GM21526 (cell line): ENCODE data around the gene RAE1.
"Not testable (repeated sequence)": the region's sequence is repeated elsewhere in the genome, so short reads cannot be mapped to it uniquely, and the experiment has no call there.

Experiments used
- ATAC-seq: cut with Tn5 transposase; IDR thresholded peaks from one replicate; pipeline ENCODE4 v1.9.1; 2021; ENCODE audit warnings: moderate library complexity; ENCODE audit not compliant: unreplicated experiment, low FRiP score

RAE1 gene

GRCh38 chr20:57325632-57326356 lies 25.3 kb upstream of the RAE1 start:
- no peak for ATAC-seq

- no peak for ATAC-seq
These were observed 24.2 kb upstream of the RAE1 start for GRCh38 chr20:57326667-57327455.

DNA sequence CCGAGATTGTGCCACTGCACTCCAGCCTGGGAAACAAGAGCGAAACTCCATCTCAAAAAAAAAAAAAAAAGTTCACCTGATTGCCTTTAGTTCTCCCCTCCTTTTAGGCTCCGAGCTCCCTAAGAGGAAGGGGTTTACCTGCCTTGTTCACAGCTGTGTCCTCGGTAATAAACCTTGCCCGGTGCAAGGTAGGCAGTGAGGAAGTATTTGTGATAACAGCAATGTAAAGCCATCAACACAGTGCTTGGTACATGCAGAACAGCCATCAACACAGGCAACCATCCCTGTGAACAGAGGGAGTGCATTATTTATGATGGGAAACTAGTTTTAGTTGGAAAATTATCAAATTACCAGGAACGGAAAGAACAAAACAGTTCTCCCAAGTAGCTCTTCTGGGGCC lies 23.2 kb upstream of the RAE1 start:
- no peak for ATAC-seq

- no peak for ATAC-seq
These were observed 21.3 kb upstream of the RAE1 start, which contains the start of gene SPO11 for GRCh38 chr20:57329608-57330221. Gene SPO11 (plus strand): TSS chr20:57329803. CDS start chr20:57329868, 65 bp downstream.

GRCh38 chr20:57330998-57331397 lies 20.1 kb upstream of the RAE1 start:
- no peak for ATAC-seq

DNA sequence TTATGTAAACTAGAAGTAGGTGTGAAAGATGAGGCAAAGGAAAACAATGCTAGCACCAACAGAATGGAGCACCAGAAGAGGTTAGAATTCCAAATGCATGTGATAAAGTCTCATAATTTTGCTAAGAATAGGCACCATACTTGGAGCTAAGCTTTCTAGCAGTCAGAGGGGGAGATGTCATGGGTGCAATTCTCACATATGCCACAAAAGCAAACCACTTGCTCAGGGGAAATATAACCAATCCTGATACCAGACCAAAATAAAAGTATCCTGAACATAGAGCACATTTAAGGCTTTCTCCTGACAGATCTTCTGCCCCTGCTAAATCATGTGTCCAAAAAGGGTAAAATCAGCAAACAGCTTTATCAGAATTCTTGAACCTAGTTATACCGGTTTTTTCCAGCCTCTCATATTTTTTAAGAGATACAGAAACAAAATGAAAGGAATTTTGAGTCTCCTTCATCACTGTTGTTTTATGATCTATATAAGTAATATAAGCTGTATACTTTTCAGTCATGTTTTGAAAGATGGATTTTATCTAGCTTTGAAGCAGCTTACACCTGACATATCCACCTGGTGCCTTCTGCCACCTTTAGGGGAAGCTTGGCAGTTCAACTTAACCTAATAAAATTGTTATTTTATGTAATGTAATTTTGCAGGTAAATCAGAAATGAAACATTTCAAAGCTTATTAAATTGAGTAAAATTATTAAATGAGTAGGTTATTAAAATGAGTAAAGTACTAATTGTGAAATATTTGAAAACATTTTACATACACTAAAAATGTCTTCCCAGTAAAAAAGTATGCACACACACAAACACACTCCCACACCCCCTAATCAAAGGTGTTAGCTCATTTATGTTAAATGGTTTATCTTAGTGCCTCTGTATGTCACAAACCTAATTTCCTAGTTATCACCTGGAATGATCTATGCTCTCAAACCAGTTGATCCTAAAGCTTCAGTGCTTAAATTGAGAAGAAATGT lies 18.7 kb upstream of the RAE1 start:
- no peak for ATAC-seq

GRCh38 chr20:57335392-57335791 lies 15.7 kb upstream of the RAE1 start:
- ATAC-seq, result no peak

DNA sequence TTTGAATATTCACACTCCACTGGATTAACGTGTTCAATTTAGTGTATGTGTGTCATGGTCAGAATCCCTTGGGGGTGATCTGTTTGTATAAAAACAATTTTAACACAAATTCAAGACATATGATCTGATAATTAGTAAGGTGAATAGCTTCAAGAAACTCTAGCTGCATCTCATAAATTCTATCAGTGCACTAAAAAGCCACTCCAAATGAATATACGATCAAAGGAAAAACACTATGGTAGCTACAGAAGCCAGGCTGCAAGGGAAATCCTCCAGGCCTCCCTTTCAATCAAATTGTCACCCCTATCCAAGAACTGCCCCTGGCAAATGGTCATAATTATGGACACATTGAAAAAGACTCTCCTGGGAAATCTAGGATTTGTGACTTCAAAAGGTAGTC lies 9.4 kb upstream of the RAE1 start:
- no peak for ATAC-seq

DNA sequence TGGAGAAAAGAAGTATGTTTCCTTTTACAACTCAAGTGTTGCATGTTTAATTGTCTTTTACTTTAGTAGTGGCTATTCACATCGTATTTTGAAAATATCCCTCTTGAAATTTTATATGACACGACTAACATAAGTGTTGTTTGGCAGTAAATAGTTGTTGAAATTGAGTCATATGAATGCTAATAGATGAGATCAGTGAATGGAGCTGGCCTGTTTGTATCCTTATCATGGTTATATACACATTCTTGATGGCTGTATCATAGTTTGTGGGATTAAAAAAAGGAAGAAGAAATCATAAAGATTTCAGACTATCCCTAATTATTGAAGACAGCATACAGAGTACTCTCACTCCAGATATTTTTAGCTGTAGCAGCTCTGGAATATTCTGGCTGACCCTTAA lies 8.2 kb upstream of the RAE1 start:
- ATAC-seq, result no peak

- ATAC-seq, result no peak
These were observed 4.6 kb upstream of the RAE1 start for GRCh38 chr20:57346477-57346876.

DNA sequence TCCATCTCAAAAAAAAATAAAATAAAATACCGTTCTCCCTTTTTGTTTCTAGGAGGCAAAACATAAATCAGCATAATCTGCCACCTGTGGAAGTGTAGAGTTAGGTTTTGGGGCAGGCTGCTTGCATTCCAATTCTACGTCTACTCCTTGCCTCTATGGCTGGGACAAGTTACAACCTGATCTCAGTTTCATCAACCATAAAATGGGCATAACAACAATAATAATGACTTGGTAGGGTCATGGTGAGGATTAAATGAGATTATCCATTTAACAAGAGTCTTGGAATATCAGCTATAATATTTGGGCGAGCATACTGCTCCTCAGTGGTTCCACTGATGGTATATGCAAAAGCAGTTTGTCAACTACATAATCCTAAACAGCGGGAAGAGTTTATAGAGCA lies 3.7 kb upstream of the RAE1 start:
- ATAC-seq, result no peak

GRCh38 chr20:57348200-57348921 lies 2.7 kb upstream of the RAE1 start:
- not testable (repeated sequence) for ATAC-seq

- ATAC-seq, result not testable (repeated sequence)
These were observed 2.0 kb upstream of the RAE1 start for GRCh38 chr20:57348922-57349574.

DNA sequence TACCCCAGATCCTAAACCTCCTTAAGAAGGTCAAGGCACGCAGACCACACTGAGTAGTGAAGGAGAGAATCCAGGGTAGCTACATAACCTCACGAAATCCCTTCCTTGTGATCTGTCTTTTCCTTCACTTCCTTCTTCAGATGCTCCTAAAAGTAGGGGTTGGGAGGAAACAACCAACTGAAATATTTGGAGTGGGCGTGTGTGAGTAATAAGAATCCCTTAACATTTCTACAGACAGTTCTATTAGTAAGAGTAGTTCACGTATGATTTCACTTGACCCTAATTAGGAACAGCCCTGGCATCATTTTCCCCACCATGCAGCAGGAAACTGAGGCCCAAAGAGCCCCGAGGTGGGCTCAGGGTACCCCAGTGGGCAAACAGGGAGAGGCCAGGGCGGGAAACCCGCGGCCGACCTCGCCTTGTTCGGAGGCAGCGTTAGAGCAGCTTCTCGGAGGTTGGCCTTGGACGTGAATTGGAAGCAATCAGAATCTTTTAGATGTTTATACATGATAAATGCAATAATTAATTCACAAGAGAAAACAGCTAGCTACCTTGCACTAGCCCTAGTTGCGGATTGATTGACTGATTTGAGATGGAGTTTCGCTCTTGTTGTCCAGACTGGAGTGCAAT lies 859 bp upstream of the RAE1 start:
- no peak for ATAC-seq

DNA sequence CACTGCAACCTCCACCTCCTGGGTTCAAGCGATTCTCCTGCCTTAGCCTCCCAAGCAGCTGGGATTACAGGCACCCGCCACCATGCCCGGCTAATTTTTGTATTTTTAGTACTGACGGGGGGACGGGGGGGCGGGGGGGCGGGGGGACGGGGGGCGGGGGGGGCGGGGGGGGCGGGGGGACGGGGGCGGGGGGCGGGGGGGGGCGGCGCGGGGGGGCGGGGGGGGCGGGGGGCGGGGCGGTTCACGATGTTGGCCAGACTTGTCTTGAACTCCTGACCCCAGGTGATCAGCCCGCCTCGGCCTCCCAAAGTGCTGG lies 371 bp upstream of the RAE1 start:
- ATAC-seq, result not testable (repeated sequence)

GRCh38 chr20:57352305-57352704 lies 1.2 kb downstream of the RAE1 start:
- no peak for ATAC-seq

DNA sequence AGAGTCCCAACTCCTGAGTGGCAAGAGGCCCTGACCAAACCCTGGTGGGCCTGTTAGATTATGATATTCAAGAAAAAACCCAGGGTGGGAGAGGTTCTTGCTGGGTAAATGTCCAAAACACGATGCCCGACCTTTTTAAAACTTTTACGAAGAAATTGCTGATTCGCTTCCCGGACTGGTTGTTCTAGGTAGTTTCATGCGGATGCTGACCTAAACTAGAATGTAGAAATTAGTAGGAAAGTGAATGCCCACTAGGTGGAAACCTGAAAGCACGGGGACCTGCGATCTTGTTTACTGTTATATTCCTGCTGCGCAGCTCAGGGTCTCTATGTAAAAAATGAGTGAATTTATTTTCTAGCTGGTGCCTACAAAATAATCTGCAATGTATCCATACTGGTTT lies 2.3 kb downstream of the RAE1 start:
- no peak for ATAC-seq

GRCh38 chr20:57361517-57361916 lies 10.5 kb downstream of the RAE1 start:
- ATAC-seq, result no peak

GRCh38 chr20:57364451-57364850 lies 13.4 kb downstream of the RAE1 start:
- ATAC-seq, result no peak
